GM23338 (cell line): ENCODE data around the gene EXOC4. TPM values are rescaled to one million over a fixed set of nuclear protein-coding genes. Genes with fewer than 3 reads are reported as not detected.

Source experiments
- ATAC-seq: fragments of 200-7000 bp; cut with Tn5 transposase; 3 replicates; pipeline ENCODE4 v1.9.1; 2020
- DNase-seq: peaks from one replicate; pipeline ENCODE4 v3.0.0-alpha.2; 2015; ENCODE audit warnings: low spot score
- H2AFZ ChIP-seq: fragments of 200-600 bp; sonication (generic); 2 replicates; pipeline ENCODE4 v1.8.0; 2016; ENCODE audit warnings: antibody characterized with exemption, mild to moderate bottlenecking, moderate library complexity
- H3F3A ChIP-seq: fragments of 200-600 bp; sonication (generic); replicated peaks from 2 replicates; pipeline ENCODE4 v1.8.0; 2017; ENCODE audit warnings: antibody characterized with exemption, mixed run types, low read depth
- H3K27ac ChIP-seq: fragments of 200-600 bp; sonication (generic); 2 replicates; pipeline ENCODE4 v1.6.1; 2016; ENCODE audit warnings: low read depth
- H3K27me3 ChIP-seq: fragments of 200-600 bp; sonication (generic); 2 replicates; pipeline ENCODE4 v1.8.0; 2016; ENCODE audit warnings: mild to moderate bottlenecking, mixed run types, moderate library complexity; ENCODE audit not compliant: insufficient read depth
- H3K36me3 ChIP-seq: fragments of 200-600 bp; sonication (generic); 2 replicates; pipeline ENCODE4 v1.8.0; 2016; ENCODE audit warnings: mild to moderate bottlenecking; ENCODE audit not compliant: insufficient read depth
- H3K4me1 ChIP-seq: fragments of 200-600 bp; sonication (generic); 2 replicates; pipeline ENCODE4 v1.8.0; 2016; ENCODE audit warnings: mild to moderate bottlenecking, moderate library complexity; ENCODE audit not compliant: insufficient read depth
- H3K4me2 ChIP-seq: fragments of 200-600 bp; sonication (generic); 2 replicates; pipeline ENCODE4 v1.7.1; 2017; ENCODE audit warnings: mixed run types
- H3K4me3 ChIP-seq: fragments of 200-600 bp; sonication (generic); 2 replicates; pipeline ENCODE4 v1.6.1; 2016; ENCODE audit warnings: mixed run types
- H3K79me2 ChIP-seq: fragments of 200-600 bp; sonication (generic); replicated peaks from 2 replicates; pipeline ENCODE4 v1.8.0; 2017; ENCODE audit warnings: mild to moderate bottlenecking; ENCODE audit not compliant: insufficient read depth
- H3K9me2 ChIP-seq: fragments of 200-600 bp; sonication (generic); 2 replicates; pipeline ENCODE4 v1.8.0; 2017; ENCODE audit not compliant: insufficient read depth
- H4K20me1 ChIP-seq: fragments of 200-600 bp; sonication (generic); replicated peaks from 2 replicates; pipeline ENCODE4 v1.8.0; 2017; ENCODE audit warnings: mild to moderate bottlenecking; ENCODE audit not compliant: insufficient read depth
- H3K27ac Mint-ChIP-seq: 2 replicates; pipeline ENCODE4 v1.8.0; 2020; ENCODE audit warnings: inconsistent platforms, mild to moderate bottlenecking, moderate library complexity, mixed read lengths
- H3K27me3 Mint-ChIP-seq: 3 replicates; pipeline ENCODE4 v1.8.0; 2022; ENCODE audit warnings: low read depth, mild to moderate bottlenecking, moderate library complexity, mixed read lengths, inconsistent platforms; ENCODE audit not compliant: insufficient read depth, poor library complexity
- H3K36me3 Mint-ChIP-seq: 3 replicates; pipeline ENCODE4 v1.8.0; 2021; ENCODE audit warnings: low read depth, mild to moderate bottlenecking, inconsistent platforms, moderate library complexity, mixed read lengths
- H3K4me1 Mint-ChIP-seq: 3 replicates; pipeline ENCODE4 v1.8.0; 2020; ENCODE audit warnings: mild to moderate bottlenecking, inconsistent platforms, mixed read lengths
- H3K4me3 Mint-ChIP-seq: 3 replicates; pipeline ENCODE4 v1.8.0; 2021; ENCODE audit warnings: moderate library complexity, mild to moderate bottlenecking, inconsistent platforms, mixed read lengths
- H3K9me3 Mint-ChIP-seq: 3 replicates; pipeline ENCODE4 v1.8.0; 2020; ENCODE audit warnings: moderate library complexity, mild to moderate bottlenecking, inconsistent platforms, mixed read lengths
- CREB1 ChIP-seq: fragments of 250-450 bp; sonication (Bioruptor Pico); IDR thresholded peaks from 2 replicates; pipeline ENCODE4 v1.5.0; 2020; ENCODE audit warnings: low read depth, mild to moderate bottlenecking, moderate library complexity
- EZH2 ChIP-seq: fragments of 200-600 bp; sonication (generic); IDR thresholded peaks from one replicate; pipeline ENCODE4 v1.8.0; 2017; ENCODE audit warnings: antibody characterized with exemption, mild to moderate bottlenecking, low read depth; ENCODE audit not compliant: unreplicated experiment
- EZH2phosphoT487 ChIP-seq: fragments of 200-600 bp; sonication (generic); IDR thresholded peaks from one replicate; pipeline ENCODE4 v1.8.1; 2018; ENCODE audit warnings: antibody characterized with exemption; ENCODE audit not compliant: unreplicated experiment
- JUNB ChIP-seq: IDR thresholded peaks from one replicate; pipeline ENCODE4 v1.6.1; 2016; ENCODE audit warnings: antibody characterized with exemption; ENCODE audit not compliant: unreplicated experiment
- NANOG ChIP-seq: IDR thresholded peaks from 2 replicates; pipeline ENCODE4 v1.6.1; 2016; ENCODE audit warnings: antibody characterized with exemption, borderline replicate concordance
- POLR2AphosphoS5 ChIP-seq: IDR thresholded peaks from 2 replicates; pipeline ENCODE4 v1.6.1; 2016; ENCODE audit warnings: antibody characterized with exemption, low read depth
- STAT1 ChIP-seq: IDR thresholded peaks from one replicate; pipeline ENCODE4 v1.6.1; 2016; ENCODE audit warnings: antibody characterized with exemption; ENCODE audit not compliant: unreplicated experiment
- ZNF114 ChIP-seq: fragments of 250-450 bp; sonication (Bioruptor Pico); IDR thresholded peaks from 2 replicates; pipeline ENCODE4 v1.5.0; 2020; ENCODE audit warnings: mild to moderate bottlenecking, moderate library complexity
- ZNF331 ChIP-seq: fragments of 250-450 bp; sonication (Bioruptor Pico); IDR thresholded peaks from 2 replicates; pipeline ENCODE4 v1.5.0; 2020; ENCODE audit warnings: low read depth, mild to moderate bottlenecking, moderate library complexity
- polyA plus RNA-seq: library from polyadenylated mRNA; unstranded; fragments of >200 nt; fragmentation: Nextera tagmentation; extraction: Ambion mirVana; gene quantifications from 2 replicates; pipeline ENCODE4 v1.2.1, GENCODE V29; 2016
- total RNA-seq: library from RNA; depleted of rRNA; stranded (reverse); fragments of >200 nt; shearing (Covaris generic); gene quantifications from 2 replicates; pipeline ENCODE4 v1.2.3, GENCODE V29; 2014
- TF ChIP-seq, protein P1 (sequence below): IDR thresholded peaks from 2 replicates; pipeline ENCODE4 v1.6.1; 2016; ENCODE audit warnings: antibody characterized with exemption
- TF ChIP-seq, protein P2 (sequence below): IDR thresholded peaks from one replicate; pipeline ENCODE4 v1.6.1; 2018; ENCODE audit warnings: antibody characterized with exemption; ENCODE audit not compliant: unreplicated experiment
- TF ChIP-seq, protein P3 (sequence below), 2 experiments: fragments of 200-600 bp in 1 of 2; sonication (generic) in 1 of 2; conservative IDR thresholded peaks; 2 replicates each; pipeline versions ENCODE4 v1.5.1 to v1.6.1; 2016 to 2017; ENCODE audit warnings: antibody characterized with exemption in 2 of 2, low read depth in 2 of 2, mild to moderate bottlenecking in 2 of 2, moderate library complexity in 1 of 2
- TF ChIP-seq, protein P4 (sequence below): fragments of 250-450 bp; sonication (Bioruptor Pico); IDR thresholded peaks from 2 replicates; pipeline ENCODE4 v1.5.0; 2020; ENCODE audit warnings: mild to moderate bottlenecking, moderate library complexity

Gene EXOC4
- total and polyA plus RNA-seq, 2 experiments from 2014 or later = 37.5 to 52.7 TPM

DNA sequence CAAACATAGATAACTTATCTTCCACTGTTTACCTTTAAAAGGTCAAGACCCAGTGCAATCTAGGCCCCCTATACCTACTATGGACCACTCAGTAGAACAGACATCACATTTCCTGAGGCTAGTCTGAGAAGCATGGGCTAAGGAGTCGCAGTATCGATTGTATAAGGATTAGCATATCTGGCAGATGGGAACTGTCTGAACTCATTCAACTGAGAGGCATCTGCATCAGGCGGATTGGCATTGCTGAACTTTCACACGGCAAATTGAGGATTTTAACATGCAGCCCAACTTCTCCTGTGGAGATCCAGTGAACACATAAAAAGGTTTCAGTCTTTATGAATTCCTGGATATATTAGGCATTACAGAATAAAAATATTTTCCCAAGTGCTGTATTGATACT, 785.1 kb downstream of the EXOC4 start:
- peaks cover 2% of the 10 kb centered on the region for H3K27me3 Mint-ChIP-seq
- no peak overlapping the region for H3K4me2 ChIP-seq
- H3K36me3 ChIP-seq = no peaks in the 10 kb centered on the region
- no peak overlapping the region for H2AFZ ChIP-seq
- TF ChIP-seq, protein P1, sequence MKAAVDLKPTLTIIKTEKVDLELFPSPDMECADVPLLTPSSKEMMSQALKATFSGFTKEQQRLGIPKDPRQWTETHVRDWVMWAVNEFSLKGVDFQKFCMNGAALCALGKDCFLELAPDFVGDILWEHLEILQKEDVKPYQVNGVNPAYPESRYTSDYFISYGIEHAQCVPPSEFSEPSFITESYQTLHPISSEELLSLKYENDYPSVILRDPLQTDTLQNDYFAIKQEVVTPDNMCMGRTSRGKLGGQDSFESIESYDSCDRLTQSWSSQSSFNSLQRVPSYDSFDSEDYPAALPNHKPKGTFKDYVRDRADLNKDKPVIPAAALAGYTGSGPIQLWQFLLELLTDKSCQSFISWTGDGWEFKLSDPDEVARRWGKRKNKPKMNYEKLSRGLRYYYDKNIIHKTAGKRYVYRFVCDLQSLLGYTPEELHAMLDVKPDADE = no peak
- no peak for TF ChIP-seq CREB1
- no peak for TF ChIP-seq EZH2phosphoT487
- no peak for TF ChIP-seq JUNB
- TF ChIP-seq, protein P2, sequence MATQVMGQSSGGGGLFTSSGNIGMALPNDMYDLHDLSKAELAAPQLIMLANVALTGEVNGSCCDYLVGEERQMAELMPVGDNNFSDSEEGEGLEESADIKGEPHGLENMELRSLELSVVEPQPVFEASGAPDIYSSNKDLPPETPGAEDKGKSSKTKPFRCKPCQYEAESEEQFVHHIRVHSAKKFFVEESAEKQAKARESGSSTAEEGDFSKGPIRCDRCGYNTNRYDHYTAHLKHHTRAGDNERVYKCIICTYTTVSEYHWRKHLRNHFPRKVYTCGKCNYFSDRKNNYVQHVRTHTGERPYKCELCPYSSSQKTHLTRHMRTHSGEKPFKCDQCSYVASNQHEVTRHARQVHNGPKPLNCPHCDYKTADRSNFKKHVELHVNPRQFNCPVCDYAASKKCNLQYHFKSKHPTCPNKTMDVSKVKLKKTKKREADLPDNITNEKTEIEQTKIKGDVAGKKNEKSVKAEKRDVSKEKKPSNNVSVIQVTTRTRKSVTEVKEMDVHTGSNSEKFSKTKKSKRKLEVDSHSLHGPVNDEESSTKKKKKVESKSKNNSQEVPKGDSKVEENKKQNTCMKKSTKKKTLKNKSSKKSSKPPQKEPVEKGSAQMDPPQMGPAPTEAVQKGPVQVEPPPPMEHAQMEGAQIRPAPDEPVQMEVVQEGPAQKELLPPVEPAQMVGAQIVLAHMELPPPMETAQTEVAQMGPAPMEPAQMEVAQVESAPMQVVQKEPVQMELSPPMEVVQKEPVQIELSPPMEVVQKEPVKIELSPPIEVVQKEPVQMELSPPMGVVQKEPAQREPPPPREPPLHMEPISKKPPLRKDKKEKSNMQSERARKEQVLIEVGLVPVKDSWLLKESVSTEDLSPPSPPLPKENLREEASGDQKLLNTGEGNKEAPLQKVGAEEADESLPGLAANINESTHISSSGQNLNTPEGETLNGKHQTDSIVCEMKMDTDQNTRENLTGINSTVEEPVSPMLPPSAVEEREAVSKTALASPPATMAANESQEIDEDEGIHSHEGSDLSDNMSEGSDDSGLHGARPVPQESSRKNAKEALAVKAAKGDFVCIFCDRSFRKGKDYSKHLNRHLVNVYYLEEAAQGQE = no peak
- no peak for TF ChIP-seq EZH2
- TF ChIP-seq POLR2AphosphoS5 = no peak
- TF ChIP-seq, protein P3, sequence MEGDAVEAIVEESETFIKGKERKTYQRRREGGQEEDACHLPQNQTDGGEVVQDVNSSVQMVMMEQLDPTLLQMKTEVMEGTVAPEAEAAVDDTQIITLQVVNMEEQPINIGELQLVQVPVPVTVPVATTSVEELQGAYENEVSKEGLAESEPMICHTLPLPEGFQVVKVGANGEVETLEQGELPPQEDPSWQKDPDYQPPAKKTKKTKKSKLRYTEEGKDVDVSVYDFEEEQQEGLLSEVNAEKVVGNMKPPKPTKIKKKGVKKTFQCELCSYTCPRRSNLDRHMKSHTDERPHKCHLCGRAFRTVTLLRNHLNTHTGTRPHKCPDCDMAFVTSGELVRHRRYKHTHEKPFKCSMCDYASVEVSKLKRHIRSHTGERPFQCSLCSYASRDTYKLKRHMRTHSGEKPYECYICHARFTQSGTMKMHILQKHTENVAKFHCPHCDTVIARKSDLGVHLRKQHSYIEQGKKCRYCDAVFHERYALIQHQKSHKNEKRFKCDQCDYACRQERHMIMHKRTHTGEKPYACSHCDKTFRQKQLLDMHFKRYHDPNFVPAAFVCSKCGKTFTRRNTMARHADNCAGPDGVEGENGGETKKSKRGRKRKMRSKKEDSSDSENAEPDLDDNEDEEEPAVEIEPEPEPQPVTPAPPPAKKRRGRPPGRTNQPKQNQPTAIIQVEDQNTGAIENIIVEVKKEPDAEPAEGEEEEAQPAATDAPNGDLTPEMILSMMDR (conservative IDR thresholded peaks at IDR 0.05; ENCODE audit: low read depth in 2 of 2) = no peak
- no peak for TF ChIP-seq STAT1
- TF ChIP-seq, protein P4, sequence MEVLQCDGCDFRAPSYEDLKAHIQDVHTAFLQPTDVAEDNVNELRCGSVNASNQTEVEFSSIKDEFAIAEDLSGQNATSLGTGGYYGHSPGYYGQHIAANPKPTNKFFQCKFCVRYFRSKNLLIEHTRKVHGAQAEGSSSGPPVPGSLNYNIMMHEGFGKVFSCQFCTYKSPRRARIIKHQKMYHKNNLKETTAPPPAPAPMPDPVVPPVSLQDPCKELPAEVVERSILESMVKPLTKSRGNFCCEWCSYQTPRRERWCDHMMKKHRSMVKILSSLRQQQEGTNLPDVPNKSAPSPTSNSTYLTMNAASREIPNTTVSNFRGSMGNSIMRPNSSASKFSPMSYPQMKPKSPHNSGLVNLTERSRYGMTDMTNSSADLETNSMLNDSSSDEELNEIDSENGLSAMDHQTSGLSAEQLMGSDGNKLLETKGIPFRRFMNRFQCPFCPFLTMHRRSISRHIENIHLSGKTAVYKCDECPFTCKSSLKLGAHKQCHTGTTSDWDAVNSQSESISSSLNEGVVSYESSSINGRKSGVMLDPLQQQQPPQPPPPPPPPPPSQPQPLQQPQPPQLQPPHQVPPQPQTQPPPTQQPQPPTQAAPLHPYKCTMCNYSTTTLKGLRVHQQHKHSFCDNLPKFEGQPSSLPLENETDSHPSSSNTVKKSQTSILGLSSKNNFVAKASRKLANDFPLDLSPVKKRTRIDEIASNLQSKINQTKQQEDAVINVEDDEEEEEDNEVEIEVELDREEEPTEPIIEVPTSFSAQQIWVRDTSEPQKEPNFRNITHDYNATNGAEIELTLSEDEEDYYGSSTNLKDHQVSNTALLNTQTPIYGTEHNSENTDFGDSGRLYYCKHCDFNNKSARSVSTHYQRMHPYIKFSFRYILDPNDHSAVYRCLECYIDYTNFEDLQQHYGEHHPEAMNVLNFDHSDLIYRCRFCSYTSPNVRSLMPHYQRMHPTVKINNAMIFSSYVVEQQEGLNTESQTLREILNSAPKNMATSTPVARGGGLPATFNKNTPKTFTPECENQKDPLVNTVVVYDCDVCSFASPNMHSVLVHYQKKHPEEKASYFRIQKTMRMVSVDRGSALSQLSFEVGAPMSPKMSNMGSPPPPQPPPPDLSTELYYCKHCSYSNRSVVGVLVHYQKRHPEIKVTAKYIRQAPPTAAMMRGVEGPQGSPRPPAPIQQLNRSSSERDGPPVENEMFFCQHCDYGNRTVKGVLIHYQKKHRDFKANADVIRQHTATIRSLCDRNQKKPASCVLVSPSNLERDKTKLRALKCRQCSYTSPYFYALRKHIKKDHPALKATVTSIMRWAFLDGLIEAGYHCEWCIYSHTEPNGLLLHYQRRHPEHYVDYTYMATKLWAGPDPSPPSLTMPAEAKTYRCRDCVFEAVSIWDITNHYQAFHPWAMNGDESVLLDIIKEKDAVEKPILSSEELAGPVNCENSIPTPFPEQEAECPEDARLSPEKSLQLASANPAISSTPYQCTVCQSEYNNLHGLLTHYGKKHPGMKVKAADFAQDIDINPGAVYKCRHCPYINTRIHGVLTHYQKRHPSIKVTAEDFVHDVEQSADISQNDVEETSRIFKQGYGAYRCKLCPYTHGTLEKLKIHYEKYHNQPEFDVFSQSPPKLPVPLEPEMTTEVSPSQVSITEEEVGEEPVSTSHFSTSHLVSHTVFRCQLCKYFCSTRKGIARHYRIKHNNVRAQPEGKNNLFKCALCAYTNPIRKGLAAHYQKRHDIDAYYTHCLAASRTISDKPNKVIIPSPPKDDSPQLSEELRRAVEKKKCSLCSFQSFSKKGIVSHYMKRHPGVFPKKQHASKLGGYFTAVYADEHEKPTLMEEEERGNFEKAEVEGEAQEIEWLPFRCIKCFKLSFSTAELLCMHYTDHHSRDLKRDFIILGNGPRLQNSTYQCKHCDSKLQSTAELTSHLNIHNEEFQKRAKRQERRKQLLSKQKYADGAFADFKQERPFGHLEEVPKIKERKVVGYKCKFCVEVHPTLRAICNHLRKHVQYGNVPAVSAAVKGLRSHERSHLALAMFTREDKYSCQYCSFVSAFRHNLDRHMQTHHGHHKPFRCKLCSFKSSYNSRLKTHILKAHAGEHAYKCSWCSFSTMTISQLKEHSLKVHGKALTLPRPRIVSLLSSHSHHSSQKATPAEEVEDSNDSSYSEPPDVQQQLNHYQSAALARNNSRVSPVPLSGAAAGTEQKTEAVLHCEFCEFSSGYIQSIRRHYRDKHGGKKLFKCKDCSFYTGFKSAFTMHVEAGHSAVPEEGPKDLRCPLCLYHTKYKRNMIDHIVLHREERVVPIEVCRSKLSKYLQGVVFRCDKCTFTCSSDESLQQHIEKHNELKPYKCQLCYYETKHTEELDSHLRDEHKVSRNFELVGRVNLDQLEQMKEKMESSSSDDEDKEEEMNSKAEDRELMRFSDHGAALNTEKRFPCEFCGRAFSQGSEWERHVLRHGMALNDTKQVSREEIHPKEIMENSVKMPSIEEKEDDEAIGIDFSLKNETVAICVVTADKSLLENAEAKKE (CRISPR knock-in tag) = no peak
- no peak for TF ChIP-seq ZNF114 (CRISPR knock-in tag)
- no peak for TF ChIP-seq NANOG
- TF ChIP-seq ZNF331 (CRISPR knock-in tag) = no peak
- ATAC-seq = no peak
- no peak overlapping the region for H3K27ac Mint-ChIP-seq
- no peak overlapping the region for H3K27ac ChIP-seq
- H3K4me1 Mint-ChIP-seq = peaks cover 9% of the 10 kb centered on the region
- H3F3A ChIP-seq = no peaks in the 10 kb centered on the region
- H3K9me3 Mint-ChIP-seq = no peaks in the 10 kb centered on the region; the same call in 2 of the 3 replicates
- H3K9me2 ChIP-seq = peaks cover 7% of the 10 kb centered on the region; the same call in 1 of the 2 replicates
- H3K4me3 ChIP-seq = no peak overlapping the region
- no peaks in the 10 kb centered on the region; the same call in 2 of the 3 replicates for H3K36me3 Mint-ChIP-seq
- peaks cover 17% of the 10 kb centered on the region for H3K4me1 ChIP-seq
- no peaks in the 10 kb centered on the region for H4K20me1 ChIP-seq
- no peaks in the 10 kb centered on the region for H3K79me2 ChIP-seq
- no peaks in the 10 kb centered on the region for H3K27me3 ChIP-seq
- DNase-seq = no peak
- H3K4me3 Mint-ChIP-seq = no peak overlapping the region
